ENCODE measurements around the gene INSR. TPM values are rescaled to one million over a fixed set of nuclear protein-coding genes. Genes with fewer than 3 reads are reported as not detected.
"Not testable (repeated sequence)": the region's sequence is repeated elsewhere in the genome, so short reads cannot be mapped to it uniquely, and the experiment has no call there.

Gene INSR
- polyA plus RNA-seq, 1 donor from 2014 or later, result 0.53 TPM

DNA sequence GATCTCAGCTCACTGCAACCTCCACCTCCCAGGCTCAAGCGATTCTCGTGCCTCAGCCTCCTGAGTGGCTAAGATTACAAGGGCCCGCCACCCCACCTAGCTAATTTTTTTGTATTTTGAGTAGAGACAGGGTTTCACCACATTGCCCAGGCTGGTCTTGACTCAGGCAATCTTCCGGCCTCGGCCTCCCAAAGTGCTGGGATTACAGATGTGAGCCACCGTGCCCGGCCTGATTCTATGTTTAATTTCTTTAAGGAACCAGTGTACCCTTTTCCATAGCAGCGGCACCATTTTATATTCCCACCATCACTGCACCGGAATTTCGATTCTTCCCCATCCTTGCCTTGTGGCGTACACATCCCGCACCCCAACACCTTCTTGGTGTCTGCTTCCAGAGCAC, 17.7 kb upstream of the INSR start:
- Mint-ChIP-seq H3K27ac (peak overlapping the region in 2 of 3 donors; percentile 27 to 32), H3K4me1 (peaks cover 0 to 2% (median 1%) of the 10 kb centered on the region in 3 donors), H3K36me3 (no peaks in the 10 kb centered on the region), H3K4me3 (peak overlapping the region in 1 of 4 donors; percentile 41), H3K27me3 (peaks cover 1% of the 10 kb centered on the region), H3K9me3 (peaks cover 0 to 4% (median 2%) of the 10 kb centered on the region in 3 donors)

- H3K27ac Mint-ChIP-seq, H3K4me1 Mint-ChIP-seq, H3K27me3 Mint-ChIP-seq, H3K4me3 Mint-ChIP-seq, H3K9me3 Mint-ChIP-seq, H3K36me3 Mint-ChIP-seq: not testable (repeated sequence)
Measured at GRCh38 chr19:7308327-7308726, 14.1 kb upstream of the INSR start.

- no peaks in the 10 kb centered on the region for H3K9me3 Mint-ChIP-seq
- H3K27ac Mint-ChIP-seq, result no peak overlapping the region
- H3K27me3 Mint-ChIP-seq, result no peaks in the 10 kb centered on the region
- H3K36me3 Mint-ChIP-seq, result no peaks in the 10 kb centered on the region
- H3K4me1 Mint-ChIP-seq, result peaks cover 0 to 3% (median 0%) of the 10 kb centered on the region in 3 donors
- no peak overlapping the region for H3K4me3 Mint-ChIP-seq
Measured at GRCh38 chr19:7307590-7308218, 13.5 kb upstream of the INSR start.

DNA sequence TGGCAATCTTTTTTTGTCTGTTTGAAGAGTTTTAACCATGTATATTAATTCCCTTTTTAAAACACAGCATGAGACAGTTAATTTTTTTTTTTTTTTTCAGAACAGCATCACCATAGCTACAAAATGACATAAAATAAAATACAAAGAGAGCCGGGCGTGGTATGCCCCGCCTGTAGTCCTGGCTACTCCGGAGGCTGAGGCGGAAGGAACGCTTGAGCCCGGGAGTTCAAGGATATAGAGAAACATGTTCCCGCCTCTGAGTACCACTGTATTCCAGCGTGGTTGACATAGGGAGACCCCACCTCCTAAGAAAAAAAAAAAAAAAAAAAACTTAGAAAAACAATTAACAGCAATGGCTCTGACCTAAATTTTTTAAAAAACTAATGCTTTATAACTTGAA, 10.0 kb upstream of the INSR start:
- Mint-ChIP-seq H3K9me3 (no peaks in the 10 kb centered on the region), H3K27ac (no peak overlapping the region), H3K4me1 (peaks cover 0 to 2% (median 0%) of the 10 kb centered on the region in 3 donors), H3K36me3 (no peaks in the 10 kb centered on the region), H3K27me3 (peaks cover 2% of the 10 kb centered on the region), H3K4me3 (no peak overlapping the region)

DNA sequence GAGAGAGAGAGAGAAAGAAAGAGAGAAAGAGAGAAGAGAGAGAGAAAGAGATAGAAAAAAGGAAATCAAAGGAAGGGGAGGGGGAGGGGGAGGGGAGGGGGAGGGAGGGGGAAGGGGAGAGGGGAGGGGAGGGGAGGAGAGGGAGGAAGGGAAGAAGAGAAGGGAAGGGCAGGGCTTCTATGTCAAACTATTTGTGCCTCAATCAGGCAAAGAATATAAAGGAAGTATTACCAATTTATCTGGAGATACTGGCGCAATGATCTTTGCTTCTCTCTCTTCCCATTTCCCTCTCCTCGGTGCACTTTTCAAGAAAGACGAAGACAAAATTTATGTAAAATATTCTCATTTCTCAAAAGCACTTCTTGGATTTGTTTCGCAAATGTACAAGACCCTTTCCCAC, 9.3 kb upstream of the INSR start:
- no peak overlapping the region for H3K27ac Mint-ChIP-seq
- no peaks in the 10 kb centered on the region for H3K36me3 Mint-ChIP-seq
- peaks cover 2% of the 10 kb centered on the region for H3K27me3 Mint-ChIP-seq
- no peak overlapping the region for H3K4me3 Mint-ChIP-seq
- peaks cover 0 to 2% (median 0%) of the 10 kb centered on the region in 3 donors for H3K4me1 Mint-ChIP-seq
- H3K9me3 Mint-ChIP-seq, result no peaks in the 10 kb centered on the region

DNA sequence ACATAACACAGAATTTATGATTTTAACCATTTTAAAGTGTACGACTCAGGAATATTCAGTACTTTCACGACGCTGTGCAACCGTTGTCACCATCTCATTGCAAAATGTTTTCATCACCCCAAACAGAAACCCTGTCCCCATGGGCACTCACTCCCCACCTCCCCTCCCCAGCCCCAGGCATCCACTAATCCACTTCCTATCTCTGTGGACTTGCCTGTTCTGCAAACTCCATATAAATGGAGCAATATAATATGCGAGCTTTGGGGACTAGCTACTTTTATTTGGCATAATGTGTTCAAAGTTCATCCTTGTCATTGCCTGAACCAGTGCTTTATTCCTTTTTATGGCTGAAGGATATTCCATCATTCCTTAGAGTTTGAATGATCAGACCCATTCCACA, 7.3 kb upstream of the INSR start:
- Mint-ChIP-seq H3K36me3 (no peaks in the 10 kb centered on the region), H3K27ac (no peak overlapping the region), H3K4me3 (peak overlapping the region in 1 of 4 donors; percentile 39), H3K9me3 (no peaks in the 10 kb centered on the region), H3K4me1 (peaks cover 0 to 2% (median 1%) of the 10 kb centered on the region in 3 donors), H3K27me3 (peaks cover 10% of the 10 kb centered on the region)

DNA sequence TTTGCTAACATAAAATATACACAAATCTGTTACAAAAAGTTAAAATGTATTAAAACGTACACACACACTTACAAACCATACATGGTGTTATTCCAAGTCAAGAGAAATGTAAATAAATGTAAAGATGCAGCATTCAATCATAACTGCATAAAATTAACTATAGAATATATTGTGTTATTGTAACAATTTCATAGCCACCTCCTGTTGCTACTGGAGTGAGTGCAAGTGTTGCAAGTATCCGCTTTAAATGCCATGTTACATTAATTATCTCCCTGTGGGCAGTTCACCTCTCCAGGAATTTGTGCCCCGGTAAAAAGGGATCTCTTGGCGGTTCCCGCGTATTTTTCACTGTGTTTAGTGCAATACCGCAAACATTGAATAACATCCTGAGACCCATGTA, 3.5 kb upstream of the INSR start:
- no peaks in the 10 kb centered on the region for H3K9me3 Mint-ChIP-seq
- no peak overlapping the region for H3K27ac Mint-ChIP-seq
- H3K4me1 Mint-ChIP-seq, result peaks cover 0 to 6% (median 3%) of the 10 kb centered on the region in 3 donors
- H3K4me3 Mint-ChIP-seq, result peak overlapping the region in 1 of 4 donors; percentile 40
- H3K27me3 Mint-ChIP-seq, result peaks cover 26% of the 10 kb centered on the region
- H3K36me3 Mint-ChIP-seq, result no peaks in the 10 kb centered on the region

GRCh38 chr19:7295912-7296536, 1.8 kb upstream of the INSR start:
- Mint-ChIP-seq H3K9me3 (no peaks in the 10 kb centered on the region), H3K4me3 (peak overlapping the region in 1 of 4 donors; percentile 12), H3K4me1 (peaks cover 0 to 6% (median 6%) of the 10 kb centered on the region in 3 donors), H3K27me3 (peaks cover 31% of the 10 kb centered on the region), H3K36me3 (no peaks in the 10 kb centered on the region), H3K27ac (no peak overlapping the region)

DNA sequence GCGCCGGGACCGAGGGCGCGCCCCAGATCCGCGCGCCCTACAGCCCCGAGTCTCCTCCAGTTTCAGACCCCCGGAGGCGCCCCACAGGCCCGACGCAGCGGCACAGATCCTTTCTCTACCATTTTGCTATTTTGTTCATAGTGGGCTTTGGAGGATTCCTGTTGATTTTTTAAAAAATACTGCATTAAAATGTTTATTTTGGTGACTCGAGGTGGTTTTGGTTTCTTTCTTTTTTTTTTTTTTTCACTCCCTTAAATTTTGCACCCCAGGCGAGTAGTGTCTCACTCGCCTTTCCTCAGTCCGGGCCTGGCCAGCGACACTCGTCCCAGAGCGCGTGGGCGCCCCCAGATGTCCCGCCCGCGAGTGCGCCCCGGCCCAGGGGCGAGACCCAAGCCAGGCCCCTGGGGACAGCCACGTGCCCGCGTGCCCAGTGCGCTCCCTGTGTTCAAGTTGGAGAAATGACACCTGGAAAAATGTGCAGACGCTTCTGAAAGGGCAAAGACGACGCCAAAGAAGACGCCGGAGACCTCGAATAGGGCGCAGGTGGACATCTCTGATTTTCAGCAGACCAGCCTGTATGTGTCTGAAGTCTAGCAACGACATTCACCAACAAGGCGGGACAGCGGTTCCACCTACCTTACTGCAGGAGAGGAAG, 471 bp upstream of the INSR start:
- H3K27ac Mint-ChIP-seq, result peak overlapping the region in 1 of 3 donors; percentile 39
- H3K4me3 Mint-ChIP-seq, result peak overlapping the region; percentile 67 to 93 (median 78)
- H3K36me3 Mint-ChIP-seq, result no peaks in the 10 kb centered on the region
- no peaks in the 10 kb centered on the region for H3K9me3 Mint-ChIP-seq
- H3K4me1 Mint-ChIP-seq, result peaks cover 0 to 11% (median 9%) of the 10 kb centered on the region in 3 donors
- H3K27me3 Mint-ChIP-seq, result peaks cover 29% of the 10 kb centered on the region

DNA sequence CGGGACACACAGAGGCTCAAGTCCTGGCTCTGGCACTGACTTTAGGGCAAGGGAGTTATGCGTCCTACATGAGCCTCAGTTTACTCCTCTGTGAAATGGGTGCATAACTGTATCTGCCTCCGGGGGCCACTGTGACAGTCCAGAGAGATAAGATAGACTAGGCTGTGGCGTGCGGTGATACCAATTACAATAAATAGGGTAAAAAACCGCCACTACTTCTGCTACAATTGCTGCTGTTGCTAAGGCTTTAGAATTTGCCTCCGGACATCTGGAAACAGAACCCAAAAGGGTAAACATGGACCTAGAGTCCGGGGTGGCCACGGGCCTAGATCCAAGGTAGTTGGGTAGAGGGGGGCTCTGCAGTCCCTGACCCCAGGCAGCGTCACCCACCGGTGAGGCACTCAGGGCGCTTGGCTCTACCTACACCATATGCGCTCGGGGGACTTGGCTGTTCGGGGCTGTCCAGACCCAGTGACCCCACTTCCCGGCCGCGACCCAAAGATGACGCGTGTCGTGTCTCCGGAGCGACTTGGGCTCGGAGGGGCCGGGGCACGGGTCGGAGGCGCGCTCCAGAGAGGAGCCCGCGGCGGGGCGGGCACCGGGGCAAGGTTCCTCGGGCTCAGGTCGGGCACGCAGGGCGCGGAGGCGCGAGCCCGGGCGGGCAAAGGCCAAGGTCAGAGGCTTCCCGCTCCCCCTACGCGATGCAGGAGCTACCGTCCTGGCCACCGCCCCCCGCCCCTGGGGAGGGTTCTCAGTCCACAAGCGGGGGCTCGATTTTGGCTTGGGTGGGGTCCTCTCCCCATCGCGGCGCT, 1.1 kb downstream of the INSR start:
- no peaks in the 10 kb centered on the region for H3K9me3 Mint-ChIP-seq
- no peak overlapping the region for H3K27ac Mint-ChIP-seq
- H3K4me1 Mint-ChIP-seq, result peaks cover 0 to 11% (median 10%) of the 10 kb centered on the region in 3 donors
- H3K27me3 Mint-ChIP-seq, result peaks cover 28% of the 10 kb centered on the region
- H3K36me3 Mint-ChIP-seq, result no peaks in the 10 kb centered on the region
- H3K4me3 Mint-ChIP-seq, result peak overlapping the region in 3 of 4 donors; percentile 9 to 66 (median 52)

GRCh38 chr19:7292352-7292949, 1.8 kb downstream of the INSR start:
- no peaks in the 10 kb centered on the region for H3K9me3 Mint-ChIP-seq
- peaks cover 0 to 11% (median 10%) of the 10 kb centered on the region in 3 donors for H3K4me1 Mint-ChIP-seq
- peaks cover 25% of the 10 kb centered on the region for H3K27me3 Mint-ChIP-seq
- no peaks in the 10 kb centered on the region for H3K36me3 Mint-ChIP-seq
- peak overlapping the region in 1 of 4 donors; percentile 79 for H3K4me3 Mint-ChIP-seq
- H3K27ac Mint-ChIP-seq, result no peak overlapping the region

GRCh38 chr19:7288977-7289376, 5.2 kb downstream of the INSR start:
- peaks cover 0 to 8% (median 4%) of the 10 kb centered on the region in 3 donors for H3K4me1 Mint-ChIP-seq
- no peaks in the 10 kb centered on the region for H3K9me3 Mint-ChIP-seq
- no peak overlapping the region for H3K4me3 Mint-ChIP-seq
- H3K36me3 Mint-ChIP-seq, result no peaks in the 10 kb centered on the region
- H3K27me3 Mint-ChIP-seq, result peaks cover 14% of the 10 kb centered on the region
- H3K27ac Mint-ChIP-seq, result no peak overlapping the region

DNA sequence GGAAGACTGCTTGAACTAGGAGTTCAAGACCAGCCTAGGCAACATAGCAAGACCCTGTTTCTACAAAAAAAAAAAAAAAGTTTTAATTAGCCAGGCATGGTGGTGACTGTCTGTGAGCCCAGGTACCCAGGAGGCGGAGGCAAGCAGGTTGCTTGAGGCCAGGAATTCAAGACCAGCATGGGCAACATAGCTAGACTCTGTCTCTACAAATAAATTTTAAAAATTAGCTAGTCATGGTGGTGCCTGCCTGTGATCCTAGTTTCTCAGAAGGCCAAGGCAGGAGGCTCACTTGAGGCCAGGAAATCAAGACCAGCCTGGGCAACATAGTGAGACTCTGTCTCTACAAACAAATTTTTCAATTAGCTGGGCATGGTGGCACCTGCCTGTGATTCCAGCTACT, 6.1 kb downstream of the INSR start:
- Mint-ChIP-seq H3K36me3 (no peaks in the 10 kb centered on the region), H3K27me3 (peaks cover 12% of the 10 kb centered on the region), H3K4me3 (no peak overlapping the region), H3K4me1 (peaks cover 0 to 9% (median 4%) of the 10 kb centered on the region in 3 donors), H3K9me3 (no peaks in the 10 kb centered on the region), H3K27ac (no peak overlapping the region)

GRCh38 chr19:7287722-7288121, 6.5 kb downstream of the INSR start:
- Mint-ChIP-seq H3K4me1 (peaks cover 0 to 9% (median 4%) of the 10 kb centered on the region in 3 donors), H3K36me3 (no peaks in the 10 kb centered on the region), H3K27ac (no peak overlapping the region), H3K9me3 (no peaks in the 10 kb centered on the region), H3K27me3 (peaks cover 8% of the 10 kb centered on the region), H3K4me3 (no peak overlapping the region)
